Body of pancreas (tissue), 4 donors: Measurements from ENCODE around the gene PRR16.

ENCODE experiments used
- CTCF ChIP-seq, 7 experiments: fragments of 450-650 bp in 4 of 7; fragments of 200-600 bp in 3 of 7; sonication (generic) in 3 of 7; IDR thresholded peaks; one replicate each; pipeline ENCODE4 v1.5.1; 2016 to 2019; ENCODE audit warnings: antibody characterized with exemption in 7 of 7
- POLR2A ChIP-seq, 3 donors: fragments of 450-650 bp; IDR thresholded peaks; one replicate each; pipeline ENCODE4 v1.6.1; 2016; ENCODE audit warnings: antibody characterized with exemption in 3 of 3, mild to moderate bottlenecking in 2 of 3

- TF ChIP-seq POLR2A (IDR thresholded peaks at IDR 0.05) (no peak), CTCF (IDR thresholded peaks at IDR 0.05) (no peak)
Measured at GRCh38 chr5:120509053-120509452, 45.0 kb downstream of the PRR16 start.
